GM06990 (cell line): ENCODE results near the gene GNB1.
A peak's percentile ranks its signal among the peaks of the same experiment; 100 is the strongest.

Experiments used
- DNase-seq: peaks from one replicate; pipeline ENCODE4 v3.0.0-alpha.2; 2011; ENCODE audit not compliant: insufficient read length; ENCODE audit errors: extremely low read depth
- H3K27me3 ChIP-seq: replicated peaks from 2 replicates; pipeline ENCODE4 v1.6.0; 2011; ENCODE audit warnings: low read length; ENCODE audit not compliant: control insufficient read depth, insufficient read depth
- H3K36me3 ChIP-seq: 2 replicates; pipeline ENCODE4 v1.5.1; 2011; ENCODE audit warnings: low read length; ENCODE audit not compliant: control insufficient read depth, insufficient read depth
- H3K4me3 ChIP-seq: replicated peaks from 2 replicates; pipeline ENCODE4 v1.5.1; 2011; ENCODE audit warnings: low read depth, mild to moderate bottlenecking, control low read depth, low read length
- TF ChIP-seq, protein P1 (sequence below): IDR thresholded peaks from 2 replicates; pipeline ENCODE4 v1.5.1; 2011; ENCODE audit warnings: low read length, control low read depth, mild to moderate bottlenecking, inconsistent platforms; ENCODE audit not compliant: insufficient read depth, poor library complexity, severe bottlenecking

GNB1 gene

DNA sequence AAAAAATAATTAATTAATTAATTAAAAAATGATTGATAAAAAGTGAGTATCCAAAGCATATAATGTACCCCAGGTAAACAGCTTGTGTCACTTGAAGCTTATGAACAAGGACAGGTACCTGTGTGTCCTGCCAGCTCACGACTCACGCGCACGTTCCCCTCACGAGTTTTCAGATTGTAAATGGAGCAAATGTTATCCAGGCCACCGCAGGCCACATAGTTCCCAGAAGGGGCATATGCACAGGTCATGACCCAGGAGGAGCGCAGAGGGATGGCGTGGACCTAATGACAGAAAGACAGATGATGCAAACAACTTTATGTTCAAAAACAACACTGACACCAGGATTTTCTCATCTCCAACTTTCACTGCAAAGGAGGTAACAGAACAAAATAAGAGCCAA is 86.6 kb downstream of the GNB1 start:
- DNase-seq, result no peak
- Histone ChIP-seq H3K4me3 (no peak overlapping the region), H3K27me3 (no peaks in the 10 kb centered on the region), H3K36me3 (peaks cover 16% of the 10 kb centered on the region)
- TF ChIP-seq, protein P1, sequence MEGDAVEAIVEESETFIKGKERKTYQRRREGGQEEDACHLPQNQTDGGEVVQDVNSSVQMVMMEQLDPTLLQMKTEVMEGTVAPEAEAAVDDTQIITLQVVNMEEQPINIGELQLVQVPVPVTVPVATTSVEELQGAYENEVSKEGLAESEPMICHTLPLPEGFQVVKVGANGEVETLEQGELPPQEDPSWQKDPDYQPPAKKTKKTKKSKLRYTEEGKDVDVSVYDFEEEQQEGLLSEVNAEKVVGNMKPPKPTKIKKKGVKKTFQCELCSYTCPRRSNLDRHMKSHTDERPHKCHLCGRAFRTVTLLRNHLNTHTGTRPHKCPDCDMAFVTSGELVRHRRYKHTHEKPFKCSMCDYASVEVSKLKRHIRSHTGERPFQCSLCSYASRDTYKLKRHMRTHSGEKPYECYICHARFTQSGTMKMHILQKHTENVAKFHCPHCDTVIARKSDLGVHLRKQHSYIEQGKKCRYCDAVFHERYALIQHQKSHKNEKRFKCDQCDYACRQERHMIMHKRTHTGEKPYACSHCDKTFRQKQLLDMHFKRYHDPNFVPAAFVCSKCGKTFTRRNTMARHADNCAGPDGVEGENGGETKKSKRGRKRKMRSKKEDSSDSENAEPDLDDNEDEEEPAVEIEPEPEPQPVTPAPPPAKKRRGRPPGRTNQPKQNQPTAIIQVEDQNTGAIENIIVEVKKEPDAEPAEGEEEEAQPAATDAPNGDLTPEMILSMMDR, result no peak

DNA sequence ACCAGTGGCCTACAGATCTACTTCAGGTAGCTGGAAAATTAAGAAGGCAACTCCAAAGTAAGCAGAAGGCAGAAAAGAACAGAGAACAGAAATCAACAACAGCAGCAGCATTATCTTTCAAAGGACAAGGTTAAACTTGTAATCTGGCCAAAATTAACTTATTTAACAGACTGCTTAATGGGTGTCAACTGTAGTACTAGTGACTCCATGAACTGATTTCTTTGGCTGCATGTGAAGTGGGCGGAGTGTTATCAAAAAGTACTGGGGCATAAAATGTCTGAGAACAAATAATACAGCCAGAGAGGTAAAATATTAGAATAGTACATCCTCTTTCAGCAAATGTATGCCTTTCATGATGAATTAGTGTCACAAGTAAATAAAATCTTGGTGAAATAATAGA is 88.0 kb downstream of the GNB1 start:
- TF ChIP-seq, protein P1, result no peak
- Histone ChIP-seq H3K36me3 (peaks cover 18% of the 10 kb centered on the region), H3K4me3 (no peak overlapping the region), H3K27me3 (no peaks in the 10 kb centered on the region)
- DNase-seq, result no peak

DNA sequence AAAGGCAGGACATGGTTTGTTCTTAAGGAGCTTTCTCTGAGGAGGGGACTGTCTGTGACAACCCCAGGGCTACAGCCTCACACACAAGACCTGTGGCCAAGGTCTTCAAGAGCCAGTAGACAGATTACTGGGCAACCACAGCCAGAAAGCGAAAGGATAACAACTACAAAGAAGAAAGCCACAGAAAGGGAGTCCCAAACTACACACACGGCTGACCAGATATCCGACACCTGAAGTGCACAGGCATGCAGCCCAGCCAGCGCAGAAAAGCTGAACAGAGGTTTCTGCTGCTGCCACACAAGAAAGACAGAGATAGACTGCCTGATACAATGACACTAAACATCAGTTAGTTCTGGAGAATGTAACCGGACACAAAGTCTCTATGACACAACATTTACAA is 91.2 kb downstream of the GNB1 start:
- no peaks in the 10 kb centered on the region for H3K27me3 ChIP-seq
- TF ChIP-seq, protein P1, result no peak
- no peak overlapping the region for H3K4me3 ChIP-seq
- no peak for DNase-seq
- peaks cover 30% of the 10 kb centered on the region for H3K36me3 ChIP-seq

DNA sequence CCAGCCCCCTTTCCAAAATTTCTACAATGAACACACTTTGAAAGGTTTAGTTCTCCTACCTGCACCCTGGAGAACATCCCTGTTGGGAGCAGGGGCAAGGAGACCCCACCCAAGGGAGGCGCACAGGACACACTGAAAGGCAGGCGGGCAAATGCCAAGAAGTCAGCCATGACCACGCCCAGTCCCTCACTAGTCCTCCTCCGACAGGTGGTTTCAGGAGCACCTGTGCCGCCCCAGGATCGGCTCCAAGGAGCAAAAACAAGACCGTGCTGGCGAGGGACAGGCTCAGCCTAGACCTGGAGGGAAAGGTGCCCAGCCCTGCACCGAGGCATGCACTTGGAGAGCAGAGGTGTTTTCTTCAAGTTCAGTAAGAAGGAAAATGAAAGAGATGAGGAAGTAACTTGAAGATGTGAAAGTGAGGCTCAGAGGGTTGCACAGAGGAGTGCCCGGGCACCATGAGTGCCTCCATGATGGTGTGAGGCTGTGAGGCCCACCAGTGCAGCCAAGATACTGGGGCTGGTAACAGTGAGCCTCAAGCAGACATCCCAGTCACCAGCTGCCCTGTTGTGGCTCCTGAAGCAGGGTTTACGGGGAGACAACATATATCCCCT is 93.1 kb downstream of the GNB1 start:
- TF ChIP-seq, protein P1, result no peak
- Histone ChIP-seq H3K4me3 (no peak overlapping the region), H3K36me3 (peaks cover 30% of the 10 kb centered on the region), H3K27me3 (no peaks in the 10 kb centered on the region)
- DNase-seq, result no peak

DNA sequence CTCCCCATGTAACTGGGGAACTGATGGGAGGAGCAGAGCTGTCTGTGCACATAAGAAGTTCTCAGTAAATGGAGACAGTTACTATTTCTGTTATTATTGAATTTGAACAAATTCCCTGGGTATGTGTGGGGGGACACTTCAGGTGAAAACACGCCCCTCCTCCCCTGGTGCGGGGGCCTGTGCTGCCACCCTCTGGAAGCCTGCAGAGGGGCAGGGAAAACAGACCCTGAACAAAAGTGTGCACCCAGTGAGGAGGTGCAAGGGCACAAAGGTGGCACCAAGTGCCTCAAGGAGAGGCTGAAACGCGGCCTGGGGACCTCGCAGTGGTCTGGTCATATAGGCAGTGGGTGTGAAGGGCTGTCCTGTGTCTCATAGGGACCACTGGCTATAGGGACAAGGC is 94.4 kb downstream of the GNB1 start:
- Histone ChIP-seq H3K4me3 (no peak overlapping the region), H3K27me3 (no peaks in the 10 kb centered on the region), H3K36me3 (peaks cover 33% of the 10 kb centered on the region)
- TF ChIP-seq, protein P1, result peak; percentile 18
- DNase-seq, result no peak

DNA sequence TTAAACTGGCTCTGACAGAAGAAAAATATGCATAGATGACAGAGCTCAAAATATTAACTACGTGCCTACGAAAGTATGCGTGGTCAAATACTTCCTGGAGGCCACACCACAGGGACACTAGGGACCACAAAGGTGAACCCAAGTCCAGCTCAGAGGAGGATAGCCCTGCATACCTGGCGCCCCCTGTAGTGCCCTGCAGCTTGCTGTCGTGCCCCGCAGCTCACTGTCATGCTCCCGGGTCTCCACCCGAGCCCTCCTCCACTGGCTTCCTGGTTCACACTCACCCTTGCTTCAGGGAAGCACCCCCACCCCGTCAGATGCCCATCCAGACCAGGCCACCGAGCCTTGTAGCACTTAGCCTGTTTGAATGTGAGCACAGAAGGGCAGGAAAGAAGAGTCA is 95.9 kb downstream of the GNB1 start:
- no peak for DNase-seq
- TF ChIP-seq, protein P1, result no peak
- H3K27me3 ChIP-seq, result no peaks in the 10 kb centered on the region
- H3K36me3 ChIP-seq, result peaks cover 40% of the 10 kb centered on the region
- no peak overlapping the region for H3K4me3 ChIP-seq
